ENCODE data around the gene SPSB1. TPM values are rescaled to one million over a fixed set of nuclear protein-coding genes. Genes with fewer than 3 reads are reported as not detected.

Gene SPSB1
- total RNA-seq, 1 donor from 2014 or later: 5.6 TPM

DNA sequence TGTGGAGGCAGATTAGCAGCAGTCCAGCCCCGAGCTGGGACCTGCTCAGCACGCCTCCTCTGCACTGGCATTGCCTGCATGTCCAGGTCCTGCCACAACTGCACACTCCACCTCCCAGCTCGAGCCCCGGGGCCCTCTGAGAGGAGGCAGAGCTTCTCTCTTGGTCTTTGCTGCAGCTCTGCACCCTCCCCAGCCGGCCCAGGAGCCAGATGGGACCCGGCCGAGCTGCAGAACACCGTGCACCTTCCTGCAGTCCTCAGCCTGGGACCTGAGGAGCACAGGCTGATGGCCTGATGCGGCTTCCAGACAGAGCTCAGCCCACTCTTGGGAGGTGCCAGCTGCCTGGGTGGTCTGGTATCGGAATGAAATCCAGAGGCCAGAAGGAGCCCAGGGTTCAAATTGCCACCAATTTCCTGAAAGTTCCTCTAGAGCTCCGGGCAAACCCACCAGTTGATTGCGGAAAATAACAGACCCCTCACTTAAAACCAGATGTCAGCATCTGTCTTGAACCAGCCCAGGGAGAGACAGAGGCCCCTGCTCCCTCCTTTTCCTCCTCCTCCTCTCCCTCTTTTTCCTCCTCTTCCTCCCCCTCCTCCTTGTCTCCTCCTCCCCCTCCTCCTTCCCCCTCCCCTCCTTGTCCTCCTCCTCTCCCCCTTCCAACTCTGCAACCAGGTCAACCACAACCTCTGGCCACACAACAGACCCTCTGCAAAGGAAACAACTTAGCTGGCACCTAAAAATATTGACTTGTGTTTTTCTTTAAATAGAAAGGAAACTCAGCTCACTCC lies 10.6 kb upstream of the SPSB1 start:
- Mint-ChIP-seq H3K36me3 (no peaks in the 10 kb centered on the region), H3K27me3 (peaks cover 6% of the 10 kb centered on the region), H3K4me1 (ENCODE audit: unreplicated experiment) (peaks cover 18% of the 10 kb centered on the region), H3K27ac (no peak overlapping the region), H3K4me3 (no peak overlapping the region), H3K9me3 (peaks cover 10% of the 10 kb centered on the region)
- TF ChIP-seq, protein P1, sequence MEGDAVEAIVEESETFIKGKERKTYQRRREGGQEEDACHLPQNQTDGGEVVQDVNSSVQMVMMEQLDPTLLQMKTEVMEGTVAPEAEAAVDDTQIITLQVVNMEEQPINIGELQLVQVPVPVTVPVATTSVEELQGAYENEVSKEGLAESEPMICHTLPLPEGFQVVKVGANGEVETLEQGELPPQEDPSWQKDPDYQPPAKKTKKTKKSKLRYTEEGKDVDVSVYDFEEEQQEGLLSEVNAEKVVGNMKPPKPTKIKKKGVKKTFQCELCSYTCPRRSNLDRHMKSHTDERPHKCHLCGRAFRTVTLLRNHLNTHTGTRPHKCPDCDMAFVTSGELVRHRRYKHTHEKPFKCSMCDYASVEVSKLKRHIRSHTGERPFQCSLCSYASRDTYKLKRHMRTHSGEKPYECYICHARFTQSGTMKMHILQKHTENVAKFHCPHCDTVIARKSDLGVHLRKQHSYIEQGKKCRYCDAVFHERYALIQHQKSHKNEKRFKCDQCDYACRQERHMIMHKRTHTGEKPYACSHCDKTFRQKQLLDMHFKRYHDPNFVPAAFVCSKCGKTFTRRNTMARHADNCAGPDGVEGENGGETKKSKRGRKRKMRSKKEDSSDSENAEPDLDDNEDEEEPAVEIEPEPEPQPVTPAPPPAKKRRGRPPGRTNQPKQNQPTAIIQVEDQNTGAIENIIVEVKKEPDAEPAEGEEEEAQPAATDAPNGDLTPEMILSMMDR (conservative IDR thresholded peaks at IDR 0.05): no peak
- DNase-seq (ENCODE audit: extremely low spot score, unreplicated experiment): no peak

DNA sequence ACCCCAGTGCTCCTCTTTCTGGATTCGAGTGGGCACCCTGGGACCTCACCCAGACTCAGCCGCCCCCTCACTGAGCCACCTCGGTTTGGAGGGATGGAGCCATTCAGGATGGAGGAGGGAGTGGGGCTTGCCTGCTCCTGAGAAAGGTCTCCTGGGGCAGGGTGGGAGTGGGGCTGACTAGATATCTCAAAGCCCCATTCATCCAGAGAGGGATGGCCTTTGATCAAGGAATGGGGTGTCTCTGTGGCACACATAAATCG lies 10.1 kb upstream of the SPSB1 start:
- TF ChIP-seq, protein P1 (conservative IDR thresholded peaks at IDR 0.05): no peak
- no peak overlapping the region for H3K4me3 Mint-ChIP-seq
- no peak overlapping the region for H3K27ac Mint-ChIP-seq
- H3K9me3 Mint-ChIP-seq: peaks cover 10% of the 10 kb centered on the region
- peaks cover 18% of the 10 kb centered on the region for H3K4me1 Mint-ChIP-seq (ENCODE audit: unreplicated experiment)
- no peaks in the 10 kb centered on the region for H3K36me3 Mint-ChIP-seq
- no peak for DNase-seq (ENCODE audit: extremely low spot score, unreplicated experiment)
- H3K27me3 Mint-ChIP-seq: peaks cover 6% of the 10 kb centered on the region

DNA sequence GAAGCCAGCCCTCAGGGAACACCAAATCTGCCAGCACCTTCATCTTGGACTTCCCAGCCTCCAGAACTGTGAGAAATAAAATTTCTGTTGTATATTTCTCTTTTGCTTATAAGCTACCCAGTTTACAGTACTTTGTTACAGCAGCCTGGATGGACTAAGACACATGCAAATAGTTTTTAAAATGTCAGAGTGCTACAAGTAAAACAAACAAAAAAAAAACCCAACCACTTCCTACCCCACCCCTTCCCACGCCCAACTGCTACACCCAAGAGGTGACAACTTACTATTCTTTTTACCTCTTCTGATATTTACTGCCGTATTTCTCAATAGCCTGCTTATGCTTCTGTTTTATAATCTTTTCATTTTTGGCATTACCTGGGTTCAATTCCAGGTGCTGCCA lies 8.6 kb upstream of the SPSB1 start:
- H3K27me3 Mint-ChIP-seq: peaks cover 6% of the 10 kb centered on the region
- DNase-seq (ENCODE audit: extremely low spot score, unreplicated experiment): no peak
- TF ChIP-seq, protein P1 (conservative IDR thresholded peaks at IDR 0.05): no peak

DNA sequence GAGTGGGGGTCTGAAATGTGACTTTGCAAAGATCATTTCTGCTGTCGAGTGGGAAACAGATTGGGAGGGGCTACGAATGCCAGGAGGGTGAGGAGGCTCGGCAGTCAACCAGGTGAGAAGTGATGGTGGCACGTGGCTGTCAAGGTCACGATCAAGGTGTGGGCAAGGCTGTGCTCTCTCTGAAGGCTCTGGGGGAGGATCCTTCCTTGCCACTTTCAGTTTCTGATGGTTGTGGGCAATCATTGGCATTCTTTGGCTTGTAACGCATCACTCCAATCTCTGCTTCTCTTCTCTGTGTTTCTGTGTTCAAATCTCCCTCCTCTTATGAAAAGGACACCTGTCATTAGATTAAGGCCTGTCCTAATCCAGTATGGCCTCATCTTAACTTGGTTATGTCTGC lies 6.1 kb upstream of the SPSB1 start:
- Mint-ChIP-seq H3K4me1 (ENCODE audit: unreplicated experiment) (peaks cover 11% of the 10 kb centered on the region), H3K36me3 (peaks cover 5% of the 10 kb centered on the region), H3K27ac (no peak overlapping the region), H3K27me3 (no peaks in the 10 kb centered on the region), H3K9me3 (peaks cover 15% of the 10 kb centered on the region), H3K4me3 (no peak overlapping the region)
- DNase-seq (ENCODE audit: extremely low spot score, unreplicated experiment): no peak
- TF ChIP-seq, protein P1 (conservative IDR thresholded peaks at IDR 0.05): no peak

More for the DNA sequence above, 8.6 kb upstream of the SPSB1 start:
- Mint-ChIP-seq H3K9me3 (peaks cover 14% of the 10 kb centered on the region), H3K36me3 (peaks cover 4% of the 10 kb centered on the region), H3K27ac (peak overlapping the region; percentile 34), H3K4me1 (ENCODE audit: unreplicated experiment) (peaks cover 17% of the 10 kb centered on the region), H3K4me3 (no peak overlapping the region)

DNA sequence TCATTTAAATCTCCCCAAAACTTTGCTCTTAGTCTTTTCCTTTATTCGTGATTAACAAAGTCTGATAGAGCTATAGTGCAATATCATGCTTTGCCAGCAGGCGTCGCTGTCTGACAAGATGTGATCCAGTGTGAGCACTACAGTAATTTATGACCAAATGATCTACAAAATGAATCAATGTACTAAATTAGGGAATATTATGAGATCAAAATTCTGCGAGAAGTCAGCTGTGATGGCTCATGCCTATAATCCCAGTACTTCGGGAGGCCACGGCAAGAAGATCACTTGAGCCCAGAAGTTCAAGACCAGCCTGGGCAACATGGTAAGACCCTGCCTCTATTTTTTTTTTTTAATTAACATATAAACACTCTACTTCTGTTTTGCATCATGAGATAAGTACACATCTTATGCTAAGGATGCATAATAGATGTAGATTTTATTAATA lies 3.6 kb upstream of the SPSB1 start:
- no peaks in the 10 kb centered on the region for H3K27me3 Mint-ChIP-seq
- peak overlapping the region; percentile 18 for H3K4me3 Mint-ChIP-seq
- H3K9me3 Mint-ChIP-seq: peaks cover 15% of the 10 kb centered on the region
- H3K27ac Mint-ChIP-seq: peak overlapping the region; percentile 62
- DNase-seq (ENCODE audit: extremely low spot score, unreplicated experiment): no peak
- peaks cover 5% of the 10 kb centered on the region for H3K36me3 Mint-ChIP-seq
- peaks cover 15% of the 10 kb centered on the region for H3K4me1 Mint-ChIP-seq (ENCODE audit: unreplicated experiment)
- TF ChIP-seq, protein P1 (conservative IDR thresholded peaks at IDR 0.05): peak; percentile 95
